Measurements from ENCODE around the gene ADAMTS12. TPM values are rescaled to one million over a fixed set of nuclear protein-coding genes. Genes with fewer than 3 reads are reported as not detected.

ADAMTS12 gene
- polyA plus RNA-seq, 3 donors from 2014 or later = not detected

- Mint-ChIP-seq H3K4me1 (no peaks in the 10 kb centered on the region), H3K36me3 (no peaks in the 10 kb centered on the region), H3K27ac (no peak overlapping the region), H3K27me3 (ENCODE audit: low read depth in 3 of 3) (peaks cover 0 to 6% (median 0%) of the 10 kb centered on the region in 3 donors), H3K9me3 (peaks cover 0 to 6% (median 0%) of the 10 kb centered on the region in 6 donors), H3K4me3 (no peak overlapping the region)
- no peak for DNase-seq
These were observed 207.2 kb downstream of the ADAMTS12 start for GRCh38 chr5:33684496-33685159.

GRCh38 chr5:33679791-33680190 is 212.0 kb downstream of the ADAMTS12 start:
- Mint-ChIP-seq H3K9me3 (peaks cover 0 to 4% (median 0%) of the 10 kb centered on the region in 6 donors), H3K4me1 (no peaks in the 10 kb centered on the region), H3K4me3 (no peak overlapping the region), H3K27ac (no peak overlapping the region), H3K27me3 (ENCODE audit: low read depth in 3 of 3) (peaks cover 0 to 3% (median 2%) of the 10 kb centered on the region in 3 donors), H3K36me3 (no peaks in the 10 kb centered on the region)
- DNase-seq = no peak

- Mint-ChIP-seq H3K9me3 (peaks cover 0 to 1% (median 0%) of the 10 kb centered on the region in 6 donors), H3K27me3 (ENCODE audit: low read depth in 3 of 3) (peaks cover 0 to 3% (median 2%) of the 10 kb centered on the region in 3 donors), H3K27ac (no peak overlapping the region), H3K36me3 (no peaks in the 10 kb centered on the region), H3K4me1 (no peaks in the 10 kb centered on the region), H3K4me3 (no peak overlapping the region)
- DNase-seq = no peak
These were observed 215.8 kb downstream of the ADAMTS12 start for GRCh38 chr5:33675958-33676464.

- Mint-ChIP-seq H3K27me3 (ENCODE audit: low read depth in 3 of 3) (peaks cover 0 to 3% (median under 1%) of the 10 kb centered on the region in 3 donors), H3K9me3 (no peaks in the 10 kb centered on the region), H3K4me3 (no peak overlapping the region), H3K27ac (no peak overlapping the region), H3K36me3 (no peaks in the 10 kb centered on the region), H3K4me1 (no peaks in the 10 kb centered on the region)
- DNase-seq = no peak
These were observed 220.0 kb downstream of the ADAMTS12 start for GRCh38 chr5:33671700-33672291.

- Mint-ChIP-seq H3K36me3 (no peaks in the 10 kb centered on the region), H3K4me1 (no peaks in the 10 kb centered on the region), H3K4me3 (no peak overlapping the region), H3K27me3 (ENCODE audit: low read depth in 3 of 3) (peaks cover 0 to 2% (median 1%) of the 10 kb centered on the region in 3 donors), H3K9me3 (peaks cover 0 to 2% (median 0%) of the 10 kb centered on the region in 6 donors), H3K27ac (no peak overlapping the region)
- DNase-seq = no peak
These were observed 228.9 kb downstream of the ADAMTS12 start for GRCh38 chr5:33662722-33663427.

- Mint-ChIP-seq H3K36me3 (no peaks in the 10 kb centered on the region), H3K4me3 (no peak overlapping the region), H3K9me3 (peaks cover 0 to 2% (median 0%) of the 10 kb centered on the region in 6 donors), H3K4me1 (no peaks in the 10 kb centered on the region), H3K27me3 (ENCODE audit: low read depth in 3 of 3) (peaks cover 0 to 2% (median 2%) of the 10 kb centered on the region in 3 donors), H3K27ac (no peak overlapping the region)
- no peak for DNase-seq
These were observed 232.1 kb downstream of the ADAMTS12 start for GRCh38 chr5:33659526-33660169.

- no peak overlapping the region for H3K4me3 Mint-ChIP-seq
- H3K27me3 Mint-ChIP-seq (ENCODE audit: low read depth in 3 of 3) = peaks cover 0 to 2% (median 0%) of the 10 kb centered on the region in 3 donors
These were observed 233.9 kb downstream of the ADAMTS12 start for GRCh38 chr5:33657804-33658440.

GRCh38 chr5:33657176-33657575 is 234.6 kb downstream of the ADAMTS12 start:
- Mint-ChIP-seq H3K4me3 (no peak overlapping the region), H3K36me3 (no peaks in the 10 kb centered on the region), H3K9me3 (peaks cover 0 to 2% (median 0%) of the 10 kb centered on the region in 6 donors), H3K27me3 (ENCODE audit: low read depth in 3 of 3) (peaks cover 0 to 2% (median 0%) of the 10 kb centered on the region in 3 donors), H3K4me1 (no peaks in the 10 kb centered on the region), H3K27ac (no peak overlapping the region)
- no peak for DNase-seq

More at GRCh38 chr5:33657804-33658440, 233.9 kb downstream of the ADAMTS12 start:
- DNase-seq = no peak
- H3K4me1 Mint-ChIP-seq = no peaks in the 10 kb centered on the region
- H3K36me3 Mint-ChIP-seq = no peaks in the 10 kb centered on the region
- H3K27ac Mint-ChIP-seq = no peak overlapping the region
- peaks cover 0 to 2% (median 0%) of the 10 kb centered on the region in 6 donors for H3K9me3 Mint-ChIP-seq

DNA sequence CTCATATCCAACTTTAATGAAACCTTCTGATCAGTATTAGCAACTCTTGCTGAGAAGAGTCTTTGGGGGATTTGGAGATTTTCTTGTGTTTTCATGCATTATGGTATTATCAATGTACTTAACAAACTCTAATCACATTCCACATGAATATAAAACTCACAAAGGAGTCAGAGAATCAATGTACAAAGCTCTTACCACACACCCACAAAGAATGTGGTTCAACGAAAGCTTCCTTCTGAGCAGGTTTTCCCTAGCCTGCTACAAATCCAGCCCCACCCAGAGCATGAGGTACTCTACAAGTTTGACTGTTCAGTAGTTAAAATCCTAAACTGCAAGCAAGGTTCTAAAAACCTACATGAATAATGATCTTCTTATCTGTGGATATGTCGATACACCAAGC is 240.9 kb downstream of the ADAMTS12 start:
- no peaks in the 10 kb centered on the region for H3K4me1 Mint-ChIP-seq
- peaks cover 0 to 4% (median 0%) of the 10 kb centered on the region in 6 donors for H3K9me3 Mint-ChIP-seq
- no peak for DNase-seq
- H3K36me3 Mint-ChIP-seq = no peaks in the 10 kb centered on the region
- peaks cover 0 to 5% (median 0%) of the 10 kb centered on the region in 3 donors for H3K27me3 Mint-ChIP-seq (ENCODE audit: low read depth in 3 of 3)
- H3K4me3 Mint-ChIP-seq = no peak overlapping the region
- no peak overlapping the region for H3K27ac Mint-ChIP-seq

GRCh38 chr5:33649549-33650482 is 242.0 kb downstream of the ADAMTS12 start:
- H3K27ac Mint-ChIP-seq = no peak overlapping the region
- H3K27me3 Mint-ChIP-seq (ENCODE audit: low read depth in 3 of 3) = peaks cover 0 to 4% (median 0%) of the 10 kb centered on the region in 3 donors
- no peak overlapping the region for H3K4me3 Mint-ChIP-seq
- no peak for DNase-seq
- peaks cover 0 to 5% (median 2%) of the 10 kb centered on the region in 6 donors for H3K9me3 Mint-ChIP-seq
- no peaks in the 10 kb centered on the region for H3K4me1 Mint-ChIP-seq
- H3K36me3 Mint-ChIP-seq = no peaks in the 10 kb centered on the region

- Mint-ChIP-seq H3K27me3 (ENCODE audit: low read depth in 3 of 3) (peaks cover 0 to 7% (median 3%) of the 10 kb centered on the region in 3 donors), H3K9me3 (peaks cover 0 to 10% (median 4%) of the 10 kb centered on the region in 6 donors), H3K4me1 (no peaks in the 10 kb centered on the region), H3K36me3 (no peaks in the 10 kb centered on the region), H3K27ac (no peak overlapping the region), H3K4me3 (no peak overlapping the region)
- no peak for DNase-seq
These were observed 249.9 kb downstream of the ADAMTS12 start for GRCh38 chr5:33641744-33642505.

GRCh38 chr5:33639474-33639873 is 252.3 kb downstream of the ADAMTS12 start:
- no peak overlapping the region for H3K4me3 Mint-ChIP-seq

More at GRCh38 chr5:33639474-33639873, 252.3 kb downstream of the ADAMTS12 start:
- Mint-ChIP-seq H3K4me1 (no peaks in the 10 kb centered on the region), H3K27ac (no peak overlapping the region), H3K36me3 (no peaks in the 10 kb centered on the region), H3K9me3 (peaks cover 0 to 5% (median 2%) of the 10 kb centered on the region in 6 donors), H3K27me3 (ENCODE audit: low read depth in 3 of 3) (peaks cover 0 to 7% (median 2%) of the 10 kb centered on the region in 3 donors)
- DNase-seq = no peak
